Suppressor macrophage (primary cell): ENCODE measurements around the gene CKLF.
"Not testable (repeated sequence)": the region's sequence is repeated elsewhere in the genome, so short reads cannot be mapped to it uniquely, and the experiment has no call there.

Experiments
- DNase-seq, 4 experiments: peaks; one replicate each; pipeline ENCODE4 v3.0.0-alpha.2; 2020 to 2022

The CKLF gene

GRCh38 chr16:66598111-66598510, 45.7 kb downstream of the CKLF start:
- DNase-seq: peak; percentile 45 to 77 (median 52)

DNA sequence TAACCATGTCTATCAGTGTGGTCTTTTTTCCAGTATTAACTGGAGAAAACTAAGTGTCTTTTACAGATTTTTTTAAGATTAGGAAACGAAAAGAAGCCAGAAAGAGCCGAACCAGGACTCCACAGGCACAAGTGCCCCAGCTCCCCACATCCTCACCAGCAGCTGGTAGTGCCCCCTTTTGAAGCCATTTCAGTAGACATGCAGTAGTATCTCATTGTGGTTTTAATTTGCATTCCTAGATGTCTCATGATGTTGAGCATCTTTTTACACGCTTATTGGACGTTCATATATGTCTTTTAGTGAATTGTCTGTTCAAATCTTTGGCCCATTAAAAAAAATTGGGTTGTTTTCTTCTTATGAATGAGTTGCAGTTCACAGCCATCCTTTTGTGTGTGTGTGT, 47.4 kb downstream of the CKLF start:
- DNase-seq: no peak

DNA sequence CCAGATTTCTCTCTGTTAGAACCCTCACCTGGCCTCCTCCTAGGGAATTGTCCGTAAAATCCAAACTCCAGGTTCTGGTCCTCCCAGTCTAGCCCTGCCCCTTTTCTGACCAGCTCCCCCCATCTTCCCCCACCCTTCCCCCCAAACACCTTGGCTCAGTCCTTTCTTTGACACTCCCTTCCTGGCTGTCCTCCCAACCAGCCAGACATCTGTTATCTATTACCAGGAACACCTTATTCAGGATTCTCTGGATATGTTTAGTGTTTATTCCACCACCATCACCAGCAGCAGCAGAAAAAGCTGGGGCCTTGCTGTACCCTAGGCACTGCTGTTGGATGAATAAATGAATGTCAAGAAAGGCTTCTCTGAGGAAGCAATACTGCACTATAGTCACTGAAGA, 48.1 kb downstream of the CKLF start:
- no peak for DNase-seq

GRCh38 chr16:66601471-66601870, 49.1 kb downstream of the CKLF start:
- DNase-seq: no peak

DNA sequence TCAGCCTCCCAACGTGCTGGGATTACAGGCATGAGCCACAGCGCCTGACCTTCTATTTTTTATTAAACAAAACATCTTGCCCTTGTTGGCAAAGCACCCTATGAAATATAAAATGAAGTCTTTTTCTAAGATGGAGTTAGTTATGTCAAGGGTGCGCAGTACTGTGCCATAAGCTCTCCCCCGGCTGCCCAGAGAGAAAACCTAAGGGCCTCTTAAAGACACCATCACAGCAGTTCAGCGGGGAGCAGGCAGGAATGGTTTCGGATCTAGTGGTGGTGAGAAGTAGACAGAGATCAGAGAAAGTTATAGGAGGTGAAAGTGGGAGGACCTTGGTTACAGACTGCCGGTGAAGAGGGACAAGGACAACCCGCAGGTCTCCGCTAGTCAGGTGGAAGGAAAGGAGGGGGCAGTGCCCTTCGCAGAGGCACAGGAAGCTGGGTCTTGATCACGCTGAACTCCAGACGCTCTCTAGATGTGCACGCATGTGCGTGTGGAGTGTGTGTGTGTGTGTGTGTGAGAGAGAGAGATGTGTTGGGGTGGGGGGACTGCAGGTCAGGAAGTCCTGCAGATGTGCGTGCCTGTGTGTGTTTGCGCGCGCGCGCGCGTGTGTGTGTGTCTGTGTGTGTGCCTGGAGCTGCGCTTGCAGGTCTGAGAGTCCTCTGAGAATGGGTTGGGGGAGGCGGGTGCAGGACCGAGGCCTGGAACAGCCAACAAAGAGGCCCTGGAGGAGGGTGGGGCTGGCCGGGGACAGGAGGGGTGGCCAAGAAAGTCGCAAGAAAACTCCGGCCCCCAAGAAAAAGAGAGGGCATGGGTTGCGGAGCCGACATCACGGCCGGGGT, 51.4 kb downstream of the CKLF start:
- peak; percentile 38 to 58 (median 50) for DNase-seq

DNA sequence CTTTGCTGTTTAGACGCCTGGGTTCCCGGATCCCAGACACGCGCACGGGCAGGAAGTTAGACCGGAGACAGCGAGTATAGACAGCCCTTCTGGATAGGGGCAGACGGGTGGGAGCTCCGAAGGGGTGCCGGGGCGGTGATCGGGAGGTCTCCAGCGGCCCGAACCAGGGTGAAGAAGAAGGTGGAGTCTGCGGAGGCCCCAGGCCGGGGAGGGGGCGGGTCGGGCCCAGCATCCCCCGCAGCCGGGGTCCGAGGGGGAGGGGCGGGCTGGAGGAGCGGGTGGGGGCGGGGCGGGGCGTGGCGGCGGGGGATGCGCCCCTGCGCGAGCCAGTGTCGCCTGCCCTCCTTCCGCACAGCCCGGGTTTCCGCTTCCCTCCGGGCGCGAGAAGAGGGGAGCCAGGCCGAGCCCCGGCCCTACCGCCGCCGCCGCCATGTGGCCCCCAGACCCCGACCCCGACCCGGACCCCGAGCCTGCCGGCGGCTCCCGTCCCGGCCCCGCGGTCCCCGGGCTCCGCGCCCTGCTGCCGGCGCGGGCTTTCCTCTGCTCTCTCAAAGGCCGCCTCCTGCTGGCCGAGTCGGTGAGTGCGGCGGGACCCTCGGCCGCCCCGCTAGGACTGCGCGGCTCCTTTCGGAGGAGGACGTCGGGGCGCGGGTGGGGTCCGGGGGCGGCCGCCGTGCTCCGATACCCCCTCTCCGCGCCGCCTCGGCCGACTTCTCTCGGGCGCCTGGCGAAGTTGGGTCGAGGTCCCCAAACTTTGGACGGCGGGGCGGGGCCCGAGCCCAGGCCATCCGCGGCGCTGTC, 52.2 kb downstream of the CKLF start, which contains the start of gene CMTM3:
Gene CMTM3 (plus strand): TSS at position 329 of the 801 bp plus-strand sequence. CDS start 102 bp downstream, at position 431.
- peak; percentile 70 to 87 (median 77) for DNase-seq

- peak; percentile 58 to 84 (median 70) for DNase-seq
Measured at GRCh38 chr16:66605177-66605978, 53.0 kb downstream of the CKLF start.

DNA sequence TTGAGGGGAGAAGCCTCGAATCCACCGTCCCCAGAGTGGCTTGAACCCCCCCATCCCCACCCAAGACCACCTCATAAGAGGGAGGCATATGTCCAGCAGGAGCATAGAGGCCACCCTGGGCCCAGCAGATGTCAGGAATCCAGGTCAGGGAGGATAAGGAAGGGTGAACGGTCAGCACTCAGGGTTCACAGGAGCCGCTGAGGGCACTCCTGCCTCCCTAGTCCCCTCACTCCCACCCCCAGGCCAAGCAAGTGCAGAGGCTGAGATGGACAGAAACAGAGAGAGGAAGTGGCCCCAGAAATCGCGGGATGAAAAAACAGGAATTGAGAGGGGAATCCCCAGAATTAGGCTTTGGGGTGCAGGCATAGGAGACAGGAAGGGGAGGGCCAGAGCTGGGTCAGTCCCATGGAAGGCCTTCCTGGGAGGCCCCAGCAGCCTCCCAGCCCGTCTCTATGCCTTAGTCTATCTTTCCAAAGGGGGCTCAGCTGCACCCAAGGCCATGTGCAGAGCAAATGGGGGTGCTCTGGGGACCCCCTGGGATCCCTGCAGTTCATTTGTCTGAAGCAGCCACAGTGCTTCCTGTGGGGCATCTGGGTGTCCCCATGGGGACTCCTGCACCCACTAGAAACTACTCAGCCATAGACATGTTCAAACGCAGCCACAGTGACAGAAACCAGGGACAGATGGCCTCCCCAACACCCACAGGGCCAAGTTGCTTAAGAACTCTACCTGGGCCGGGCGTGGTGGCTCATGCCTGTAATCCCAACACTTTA, 53.8 kb downstream of the CKLF start:
- peak; percentile 81 to 89 (median 86) for DNase-seq

DNA sequence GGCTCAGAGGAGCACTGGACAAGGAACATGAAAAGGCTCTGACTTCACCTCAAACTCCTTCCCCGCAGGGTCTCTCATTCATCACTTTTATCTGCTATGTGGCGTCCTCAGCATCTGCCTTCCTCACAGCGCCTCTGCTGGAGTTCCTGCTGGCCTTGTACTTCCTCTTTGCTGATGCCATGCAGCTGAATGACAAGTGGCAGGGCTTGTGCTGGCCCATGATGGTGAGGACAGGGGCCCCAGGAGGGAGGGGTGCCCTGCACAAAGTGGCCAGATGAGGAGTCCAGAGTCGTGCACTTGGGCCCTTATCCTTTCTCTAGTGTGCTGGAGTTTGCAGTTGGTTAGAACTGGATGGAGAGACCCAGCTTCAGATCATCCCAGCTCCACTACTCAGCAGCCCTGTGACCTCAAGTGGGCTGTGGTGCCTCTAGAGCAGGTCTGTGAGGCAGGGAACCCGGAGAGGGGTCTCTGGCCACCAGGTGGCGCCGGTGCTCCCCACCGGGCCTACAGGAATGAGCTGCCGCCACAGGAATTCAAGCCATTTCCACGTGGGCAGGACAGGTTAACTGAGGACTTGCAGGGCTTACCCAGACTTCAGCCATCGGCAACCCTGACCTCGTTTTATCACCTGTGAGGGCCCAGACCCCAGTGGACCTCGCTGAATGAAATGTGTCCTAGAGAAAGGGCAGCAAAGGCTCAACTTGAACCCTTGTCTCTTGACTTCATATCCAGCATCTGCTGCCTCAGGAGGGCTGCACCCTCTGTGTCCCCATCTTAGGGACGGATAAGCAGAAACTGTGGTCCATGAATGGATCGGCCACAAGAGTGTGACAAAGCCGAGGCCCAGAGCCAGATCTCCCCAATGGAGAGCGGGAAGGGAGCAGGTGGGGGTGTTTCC, 56.1 kb downstream of the CKLF start:
- peak; percentile 70 to 80 (median 72) for DNase-seq

DNA sequence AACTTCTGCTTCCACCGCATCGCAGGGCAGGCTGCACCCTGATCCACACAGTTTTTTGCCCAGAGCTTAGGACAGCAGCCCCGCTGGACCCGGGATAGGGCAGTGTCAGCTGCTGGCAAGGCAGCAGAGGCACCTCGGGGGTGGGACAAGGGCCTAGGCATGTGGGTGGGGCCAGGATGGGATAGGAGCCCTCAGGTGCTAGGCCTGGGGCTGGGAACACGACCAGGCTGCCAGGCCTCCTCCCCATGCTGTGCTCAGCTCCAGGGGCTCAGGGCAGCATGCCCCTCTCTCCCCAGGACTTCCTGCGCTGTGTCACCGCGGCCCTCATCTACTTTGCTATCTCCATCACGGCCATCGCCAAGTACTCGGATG, 56.7 kb downstream of the CKLF start:
- no peak for DNase-seq

DNA sequence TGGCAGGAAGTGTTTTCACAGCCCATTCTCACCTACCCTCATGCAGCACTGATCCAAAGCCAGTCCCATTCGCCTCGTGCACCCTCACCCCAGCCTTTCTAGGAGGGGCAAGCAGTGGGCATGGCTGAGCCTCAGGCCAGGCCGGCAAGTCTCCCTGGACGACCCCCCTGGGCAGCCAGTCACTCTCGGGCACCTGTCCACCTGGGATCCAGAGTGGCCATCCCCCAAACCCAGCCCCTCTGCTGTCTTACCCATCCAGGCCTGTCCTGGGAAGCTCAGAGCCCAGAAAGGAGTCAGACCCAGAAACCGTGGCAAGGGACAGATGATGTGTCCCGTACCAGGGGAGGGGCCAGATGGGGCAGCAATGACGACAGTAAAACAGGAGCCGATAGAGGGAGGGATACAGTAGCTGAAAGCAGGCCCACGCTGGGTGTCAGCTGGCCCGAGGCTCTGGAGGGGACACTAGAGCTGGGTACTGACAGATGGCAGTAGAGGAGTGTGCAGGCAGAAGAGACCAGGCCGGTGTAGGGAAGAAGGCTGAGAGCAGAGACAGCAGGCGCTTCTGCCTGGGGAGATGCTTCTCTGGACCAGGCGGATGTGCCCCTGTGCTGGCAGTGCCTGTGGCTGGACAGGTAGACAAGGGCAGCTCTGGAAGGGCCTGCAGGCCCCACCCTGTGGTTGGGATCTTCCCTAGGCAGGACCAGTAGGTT, 57.9 kb downstream of the CKLF start:
- DNase-seq: no peak

DNA sequence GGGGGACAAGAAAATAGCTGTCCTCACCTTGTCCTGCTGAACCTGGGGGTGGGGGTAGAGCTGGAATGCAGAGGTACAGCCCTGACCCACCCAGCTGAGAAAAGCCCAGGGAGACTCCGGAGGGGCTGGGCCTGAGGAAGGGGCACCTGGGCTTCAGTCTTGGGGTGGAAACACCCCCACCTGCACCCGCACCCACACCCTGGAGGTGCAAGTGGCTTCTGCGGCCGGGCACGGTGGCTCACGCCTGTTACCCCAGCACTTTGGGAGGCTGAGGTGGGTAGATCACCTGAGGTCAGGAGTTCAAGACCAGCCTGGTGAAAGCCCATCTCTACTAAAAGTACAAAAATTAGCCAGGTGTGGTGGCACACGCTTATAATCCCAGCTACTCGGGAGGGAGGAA, 59.5 kb downstream of the CKLF start:
- DNase-seq: not testable (repeated sequence)

- no peak for DNase-seq
Measured at GRCh38 chr16:66612422-66612821, 60.0 kb downstream of the CKLF start.

DNA sequence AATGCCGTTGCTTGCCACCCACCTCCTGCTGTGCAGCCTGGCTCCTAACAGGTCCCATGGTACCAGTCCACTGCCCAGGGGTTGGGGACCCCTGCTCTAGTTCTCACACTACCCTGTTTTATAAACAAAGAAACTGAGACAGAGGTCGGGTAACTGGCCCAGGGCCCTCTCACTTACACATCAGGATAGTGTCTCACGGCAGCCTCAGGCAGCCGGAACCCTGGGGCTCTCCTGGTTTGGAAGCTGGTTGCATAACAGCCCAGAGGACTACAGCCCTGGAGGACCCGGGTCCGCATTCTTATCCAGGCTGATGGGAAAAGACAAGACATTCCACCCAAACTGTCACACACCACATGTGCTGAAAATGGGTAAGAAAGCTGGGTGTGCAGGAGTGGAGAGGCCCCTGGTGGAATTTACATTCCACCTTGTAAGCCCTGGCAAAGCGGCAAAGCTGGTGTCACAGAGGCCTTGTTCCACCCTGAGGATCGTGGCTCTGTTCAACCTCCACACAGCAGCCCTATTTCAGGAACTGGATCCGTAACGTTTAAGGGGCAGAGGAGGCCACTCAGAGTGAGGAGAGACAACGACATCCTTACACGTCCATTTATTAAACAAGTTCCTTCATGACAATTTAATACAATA, 61.9 kb downstream of the CKLF start:
- DNase-seq: no peak
